ENCODE measurements around the gene IRF9.
A peak's percentile ranks its signal among the peaks of the same experiment; 100 is the strongest.

Gene IRF9

DNA sequence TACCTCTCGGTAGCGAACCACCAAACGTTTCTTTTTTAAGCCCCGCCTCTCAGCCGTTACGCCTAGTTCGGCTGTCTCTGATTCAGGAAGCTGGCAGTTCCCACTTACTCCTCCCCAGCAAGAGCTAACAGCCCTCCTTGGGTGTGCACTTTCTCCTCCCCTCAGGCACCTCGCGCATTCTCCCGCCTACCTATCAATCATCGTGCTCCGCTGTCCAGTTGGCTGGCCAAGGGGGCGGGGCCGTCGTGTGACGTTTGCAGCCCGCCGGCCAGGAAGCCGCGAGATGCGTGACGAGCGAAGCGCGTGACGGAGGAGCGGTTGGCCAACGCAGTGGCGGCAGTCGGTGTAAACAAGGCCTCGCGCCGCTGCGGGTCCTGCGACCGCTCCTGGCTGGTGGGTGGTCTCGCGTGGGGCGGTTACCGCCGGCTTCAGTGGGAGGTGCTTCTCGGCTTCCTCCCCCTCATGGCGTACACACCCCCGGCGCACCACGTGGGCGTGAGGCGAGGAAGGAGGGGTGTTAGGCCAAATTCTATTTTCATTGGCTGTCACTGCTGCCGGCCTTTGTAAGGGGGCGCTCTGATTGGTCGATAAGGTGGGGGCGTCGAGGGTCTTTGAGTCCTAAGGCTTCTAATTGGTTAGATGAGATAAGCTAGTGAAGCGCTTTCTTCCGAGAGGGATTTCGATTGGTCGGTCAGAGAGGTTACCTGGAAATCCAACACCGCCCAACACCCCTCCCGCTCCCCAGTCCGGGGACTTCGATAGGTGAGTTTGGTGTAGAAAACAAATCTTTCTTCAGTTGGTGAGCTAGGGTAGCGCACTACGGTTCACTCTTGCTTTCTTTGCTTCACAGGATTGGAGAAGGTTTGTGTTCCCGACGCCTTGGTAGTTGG, 46.3 kb upstream of the IRF9 start, which contains the start of the genes DCAF11 and NRL:
Gene DCAF11, plus strand, starts transcription at position 246 of the 890 bp plus-strand sequence. CDS start 818 bp downstream, outside the sequence.
Gene NRL, minus strand, starts transcription at position 418 of the 890 bp plus-strand sequence. CDS start 32,101 bp downstream, outside the sequence.
- Histone ChIP-seq H3K4me2 (ENCODE audit: low read depth, low read length) (peak within 1 kb of the TSS; percentile 84), H3K4me1 (ENCODE audit: low read length) (peaks cover 9% of the 10 kb centered on the region), H3K4me3 (ENCODE audit: low read length) (peak within 1 kb of the TSS; percentile 87), H2AFZ (ENCODE audit: low read length) (peak within 1 kb of the TSS; percentile 58; the same call in 1 of the 2 replicates), H3K9me2 (replicated peaks; ENCODE audit: insufficient read depth, low read length) (no peaks in the 10 kb centered on the region), H3K9me3 (replicated peaks; ENCODE audit: insufficient read depth, low read length) (no peaks in the 10 kb centered on the region), H3K9ac (ENCODE audit: low read length) (peak within 1 kb of the TSS; percentile 93), H3K36me3 (replicated peaks; ENCODE audit: insufficient read depth, low read length) (no peaks in the 10 kb centered on the region), H3K79me2 (ENCODE audit: low read length) (peaks cover 13% of the 10 kb centered on the region), H3K27ac (ENCODE audit: low read length) (peak within 1 kb of the TSS; percentile 100), H3F3A (ENCODE audit: insufficient read depth, low read length) (peaks cover 20% of the 10 kb centered on the region), H4K20me1 (ENCODE audit: insufficient read depth, low read length) (no peaks in the 10 kb centered on the region), H3K27me3 (replicated peaks; ENCODE audit: insufficient read depth, low read length) (no peaks in the 10 kb centered on the region)
- DNase-seq: peak; percentile 97
- TF ChIP-seq EZH2phosphoT487 (IDR thresholded peaks at IDR 0.05; ENCODE audit: low read length): no peak
- TF ChIP-seq EZH2 (optimal IDR thresholded peaks at IDR 0.05; ENCODE audit: low read depth, low read length): no peak
- TF ChIP-seq, protein P1, sequence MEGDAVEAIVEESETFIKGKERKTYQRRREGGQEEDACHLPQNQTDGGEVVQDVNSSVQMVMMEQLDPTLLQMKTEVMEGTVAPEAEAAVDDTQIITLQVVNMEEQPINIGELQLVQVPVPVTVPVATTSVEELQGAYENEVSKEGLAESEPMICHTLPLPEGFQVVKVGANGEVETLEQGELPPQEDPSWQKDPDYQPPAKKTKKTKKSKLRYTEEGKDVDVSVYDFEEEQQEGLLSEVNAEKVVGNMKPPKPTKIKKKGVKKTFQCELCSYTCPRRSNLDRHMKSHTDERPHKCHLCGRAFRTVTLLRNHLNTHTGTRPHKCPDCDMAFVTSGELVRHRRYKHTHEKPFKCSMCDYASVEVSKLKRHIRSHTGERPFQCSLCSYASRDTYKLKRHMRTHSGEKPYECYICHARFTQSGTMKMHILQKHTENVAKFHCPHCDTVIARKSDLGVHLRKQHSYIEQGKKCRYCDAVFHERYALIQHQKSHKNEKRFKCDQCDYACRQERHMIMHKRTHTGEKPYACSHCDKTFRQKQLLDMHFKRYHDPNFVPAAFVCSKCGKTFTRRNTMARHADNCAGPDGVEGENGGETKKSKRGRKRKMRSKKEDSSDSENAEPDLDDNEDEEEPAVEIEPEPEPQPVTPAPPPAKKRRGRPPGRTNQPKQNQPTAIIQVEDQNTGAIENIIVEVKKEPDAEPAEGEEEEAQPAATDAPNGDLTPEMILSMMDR (IDR thresholded peaks at IDR 0.05; ENCODE audit: low read length): no peak

DNA sequence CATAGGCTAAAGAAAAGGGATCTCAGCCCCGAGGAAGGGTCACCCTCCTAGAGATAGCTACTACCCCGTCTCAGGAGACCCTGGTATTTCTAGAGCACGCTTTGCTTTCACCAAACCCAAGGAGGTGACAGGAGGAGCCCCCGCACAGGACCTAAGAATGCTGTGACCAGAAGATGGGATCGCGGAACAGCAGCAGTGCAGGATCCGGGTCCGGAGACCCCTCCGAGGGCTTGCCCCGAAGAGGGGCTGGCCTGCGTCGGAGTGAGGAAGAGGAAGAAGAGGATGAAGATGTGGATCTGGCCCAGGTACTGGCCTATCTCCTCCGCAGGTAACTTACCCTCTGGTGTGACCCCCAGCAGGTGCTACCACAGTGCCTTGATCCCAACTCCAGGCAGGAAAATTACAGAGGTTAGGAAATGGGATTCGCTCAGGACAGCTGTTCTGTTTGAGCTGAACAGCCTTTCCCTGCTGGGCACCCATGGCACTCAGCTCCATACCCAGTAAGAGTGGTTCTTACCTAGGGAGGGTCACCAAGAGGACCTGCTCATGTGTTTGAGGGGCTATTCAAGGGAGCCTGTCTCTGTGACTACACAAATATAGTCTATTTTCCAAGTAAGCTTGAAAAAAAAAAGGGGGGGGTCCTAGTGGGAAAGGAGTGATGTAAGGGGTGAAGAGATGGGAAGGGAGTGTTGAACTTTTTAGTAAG, 45.5 kb upstream of the IRF9 start:
- peak overlapping the region; percentile 93 for H3K9ac ChIP-seq (ENCODE audit: low read length)
- H3K36me3 ChIP-seq (replicated peaks; ENCODE audit: insufficient read depth, low read length): no peaks in the 10 kb centered on the region
- H3K4me2 ChIP-seq (ENCODE audit: low read depth, low read length): peak overlapping the region; percentile 76
- peaks cover 13% of the 10 kb centered on the region for H3K79me2 ChIP-seq (ENCODE audit: low read length)
- peak overlapping the region; percentile 87 for H3K4me3 ChIP-seq (ENCODE audit: low read length)
- no peak for TF ChIP-seq EZH2phosphoT487 (IDR thresholded peaks at IDR 0.05; ENCODE audit: low read length)
- H4K20me1 ChIP-seq (ENCODE audit: insufficient read depth, low read length): no peaks in the 10 kb centered on the region
- 0 out of 2 replicates have a peak overlapping the region, but pooled peaks have one; percentile 27 for H2AFZ ChIP-seq (ENCODE audit: low read length)
- no peak for DNase-seq
- no peaks in the 10 kb centered on the region for H3K27me3 ChIP-seq (replicated peaks; ENCODE audit: insufficient read depth, low read length)
- peaks cover 13% of the 10 kb centered on the region for H3F3A ChIP-seq (ENCODE audit: insufficient read depth, low read length)
- peaks cover 5% of the 10 kb centered on the region for H3K4me1 ChIP-seq (ENCODE audit: low read length)
- no peaks in the 10 kb centered on the region for H3K9me3 ChIP-seq (replicated peaks; ENCODE audit: insufficient read depth, low read length)
- peak overlapping the region; percentile 43; the same call in 1 of the 2 replicates for H3K27ac ChIP-seq (ENCODE audit: low read length)
- no peaks in the 10 kb centered on the region for H3K9me2 ChIP-seq (replicated peaks; ENCODE audit: insufficient read depth, low read length)

DNA sequence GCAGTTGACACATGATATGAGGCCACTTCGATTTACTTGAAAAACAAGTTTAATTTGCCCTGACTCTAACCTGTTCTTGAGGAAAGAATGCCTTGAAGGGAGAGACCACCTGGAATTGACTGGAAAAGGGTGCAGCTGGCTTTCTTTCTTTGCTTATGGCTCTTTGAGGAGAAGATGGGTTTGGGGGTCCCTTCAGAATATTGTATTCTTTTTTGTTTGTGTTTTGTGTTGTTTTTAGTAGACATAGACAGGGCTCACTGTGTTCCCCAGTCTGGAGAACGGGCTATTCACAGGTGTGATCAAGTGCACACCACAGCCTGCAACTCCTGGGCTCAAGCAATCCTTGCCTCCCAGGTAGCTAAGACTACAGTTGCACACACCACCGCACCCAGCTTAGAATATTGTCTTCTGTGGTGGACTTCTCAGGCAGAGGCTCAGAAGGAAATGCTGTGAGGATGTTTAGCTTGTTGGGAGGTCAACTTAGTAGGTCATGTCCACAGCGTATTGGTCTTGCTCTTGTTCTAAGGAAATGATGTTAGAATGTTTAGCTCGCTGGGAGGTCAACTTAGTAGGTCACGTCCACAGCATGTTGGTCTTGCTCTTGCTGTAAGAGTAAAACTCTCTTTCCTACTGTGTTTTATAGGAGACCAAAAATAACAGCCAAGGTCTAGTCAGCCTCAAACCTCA, 44.8 kb upstream of the IRF9 start:
- no peak overlapping the region for H2AFZ ChIP-seq (ENCODE audit: low read length)
- H3F3A ChIP-seq (ENCODE audit: insufficient read depth, low read length): peaks cover 11% of the 10 kb centered on the region
- no peak for DNase-seq
- no peaks in the 10 kb centered on the region for H4K20me1 ChIP-seq (ENCODE audit: insufficient read depth, low read length)
- H3K27ac ChIP-seq (ENCODE audit: low read length): no peak overlapping the region
- H3K4me1 ChIP-seq (ENCODE audit: low read length): no peaks in the 10 kb centered on the region
- peak overlapping the region; percentile 93; the same call in 1 of the 2 replicates for H3K9ac ChIP-seq (ENCODE audit: low read length)
- peak overlapping the region; percentile 76 for H3K4me2 ChIP-seq (ENCODE audit: low read depth, low read length)
- H3K9me2 ChIP-seq (replicated peaks; ENCODE audit: insufficient read depth, low read length): no peaks in the 10 kb centered on the region
- no peak for TF ChIP-seq EZH2phosphoT487 (IDR thresholded peaks at IDR 0.05; ENCODE audit: low read length)
- TF ChIP-seq EZH2 (optimal IDR thresholded peaks at IDR 0.05; ENCODE audit: low read depth, low read length): no peak
- TF ChIP-seq, protein P1 (IDR thresholded peaks at IDR 0.05; ENCODE audit: low read length): no peak
- H3K36me3 ChIP-seq (replicated peaks; ENCODE audit: insufficient read depth, low read length): no peaks in the 10 kb centered on the region
- H3K4me3 ChIP-seq (ENCODE audit: low read length): peak overlapping the region; percentile 87; the same call in 1 of the 2 replicates
- H3K27me3 ChIP-seq (replicated peaks; ENCODE audit: insufficient read depth, low read length): no peaks in the 10 kb centered on the region
- no peaks in the 10 kb centered on the region for H3K9me3 ChIP-seq (replicated peaks; ENCODE audit: insufficient read depth, low read length)
- peaks cover 13% of the 10 kb centered on the region for H3K79me2 ChIP-seq (ENCODE audit: low read length)
